ENCODE data around the gene MGAT4D.

DNA sequence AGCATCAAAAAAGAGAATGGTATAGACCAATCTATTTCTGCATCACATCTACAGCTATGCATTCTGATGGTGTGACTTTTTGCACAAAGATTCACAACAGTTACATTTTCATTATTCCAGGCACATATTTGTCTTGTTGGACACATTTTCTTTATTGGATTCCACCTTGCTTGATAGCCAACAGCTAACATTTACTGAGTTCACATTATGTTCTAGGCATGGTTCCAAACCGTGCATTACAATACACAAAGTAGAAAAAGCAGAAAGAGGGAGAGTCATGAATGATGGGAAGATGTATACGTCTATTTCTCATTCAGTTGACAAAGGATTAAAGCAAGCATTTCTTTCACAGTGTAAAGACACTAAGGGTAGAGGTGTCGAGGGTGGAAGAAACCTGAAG lies 47.7 kb downstream of the MGAT4D start:
- TF ChIP-seq, protein P1, sequence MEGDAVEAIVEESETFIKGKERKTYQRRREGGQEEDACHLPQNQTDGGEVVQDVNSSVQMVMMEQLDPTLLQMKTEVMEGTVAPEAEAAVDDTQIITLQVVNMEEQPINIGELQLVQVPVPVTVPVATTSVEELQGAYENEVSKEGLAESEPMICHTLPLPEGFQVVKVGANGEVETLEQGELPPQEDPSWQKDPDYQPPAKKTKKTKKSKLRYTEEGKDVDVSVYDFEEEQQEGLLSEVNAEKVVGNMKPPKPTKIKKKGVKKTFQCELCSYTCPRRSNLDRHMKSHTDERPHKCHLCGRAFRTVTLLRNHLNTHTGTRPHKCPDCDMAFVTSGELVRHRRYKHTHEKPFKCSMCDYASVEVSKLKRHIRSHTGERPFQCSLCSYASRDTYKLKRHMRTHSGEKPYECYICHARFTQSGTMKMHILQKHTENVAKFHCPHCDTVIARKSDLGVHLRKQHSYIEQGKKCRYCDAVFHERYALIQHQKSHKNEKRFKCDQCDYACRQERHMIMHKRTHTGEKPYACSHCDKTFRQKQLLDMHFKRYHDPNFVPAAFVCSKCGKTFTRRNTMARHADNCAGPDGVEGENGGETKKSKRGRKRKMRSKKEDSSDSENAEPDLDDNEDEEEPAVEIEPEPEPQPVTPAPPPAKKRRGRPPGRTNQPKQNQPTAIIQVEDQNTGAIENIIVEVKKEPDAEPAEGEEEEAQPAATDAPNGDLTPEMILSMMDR (IDR thresholded peaks at IDR 0.05): no peak
- TF ChIP-seq POLR2AphosphoS5 (IDR thresholded peaks at IDR 0.05; ENCODE audit: low read depth, low read length) (no peak), SIN3A (IDR thresholded peaks at IDR 0.05; ENCODE audit: borderline replicate concordance, insufficient read depth, low read depth, low read length) (no peak)
- TF ChIP-seq, protein P2, sequence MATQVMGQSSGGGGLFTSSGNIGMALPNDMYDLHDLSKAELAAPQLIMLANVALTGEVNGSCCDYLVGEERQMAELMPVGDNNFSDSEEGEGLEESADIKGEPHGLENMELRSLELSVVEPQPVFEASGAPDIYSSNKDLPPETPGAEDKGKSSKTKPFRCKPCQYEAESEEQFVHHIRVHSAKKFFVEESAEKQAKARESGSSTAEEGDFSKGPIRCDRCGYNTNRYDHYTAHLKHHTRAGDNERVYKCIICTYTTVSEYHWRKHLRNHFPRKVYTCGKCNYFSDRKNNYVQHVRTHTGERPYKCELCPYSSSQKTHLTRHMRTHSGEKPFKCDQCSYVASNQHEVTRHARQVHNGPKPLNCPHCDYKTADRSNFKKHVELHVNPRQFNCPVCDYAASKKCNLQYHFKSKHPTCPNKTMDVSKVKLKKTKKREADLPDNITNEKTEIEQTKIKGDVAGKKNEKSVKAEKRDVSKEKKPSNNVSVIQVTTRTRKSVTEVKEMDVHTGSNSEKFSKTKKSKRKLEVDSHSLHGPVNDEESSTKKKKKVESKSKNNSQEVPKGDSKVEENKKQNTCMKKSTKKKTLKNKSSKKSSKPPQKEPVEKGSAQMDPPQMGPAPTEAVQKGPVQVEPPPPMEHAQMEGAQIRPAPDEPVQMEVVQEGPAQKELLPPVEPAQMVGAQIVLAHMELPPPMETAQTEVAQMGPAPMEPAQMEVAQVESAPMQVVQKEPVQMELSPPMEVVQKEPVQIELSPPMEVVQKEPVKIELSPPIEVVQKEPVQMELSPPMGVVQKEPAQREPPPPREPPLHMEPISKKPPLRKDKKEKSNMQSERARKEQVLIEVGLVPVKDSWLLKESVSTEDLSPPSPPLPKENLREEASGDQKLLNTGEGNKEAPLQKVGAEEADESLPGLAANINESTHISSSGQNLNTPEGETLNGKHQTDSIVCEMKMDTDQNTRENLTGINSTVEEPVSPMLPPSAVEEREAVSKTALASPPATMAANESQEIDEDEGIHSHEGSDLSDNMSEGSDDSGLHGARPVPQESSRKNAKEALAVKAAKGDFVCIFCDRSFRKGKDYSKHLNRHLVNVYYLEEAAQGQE (IDR thresholded peaks at IDR 0.05; ENCODE audit: insufficient read depth in 1 of 2, low read depth in 2 of 2, low read length in 1 of 2): no peak

Data from Panc1 (cell line).